Gastroesophageal sphincter (tissue), 3 donors: ENCODE data around the gene DNAI1.

Source experiments
- CTCF ChIP-seq, 4 experiments: fragments of 200-600 bp in 2 of 4; fragments of 450-650 bp in 2 of 4; sonication (generic) in 1 of 4; IDR thresholded peaks; one replicate each; pipeline ENCODE4 v1.5.1; 2017 to 2019; ENCODE audit warnings: antibody characterized with exemption in 4 of 4, mild to moderate bottlenecking in 2 of 4, moderate library complexity in 2 of 4
- EP300 ChIP-seq: sonication (generic); formaldehyde crosslinking; IDR thresholded peaks from one replicate; pipeline ENCODE4 v1.6.1; 2017; ENCODE audit warnings: antibody characterized with exemption, mild to moderate bottlenecking
- POLR2AphosphoS5 ChIP-seq: sonication (generic); formaldehyde crosslinking; IDR thresholded peaks from one replicate; pipeline ENCODE4 v1.6.1; 2017; ENCODE audit warnings: antibody characterized with exemption

DNA sequence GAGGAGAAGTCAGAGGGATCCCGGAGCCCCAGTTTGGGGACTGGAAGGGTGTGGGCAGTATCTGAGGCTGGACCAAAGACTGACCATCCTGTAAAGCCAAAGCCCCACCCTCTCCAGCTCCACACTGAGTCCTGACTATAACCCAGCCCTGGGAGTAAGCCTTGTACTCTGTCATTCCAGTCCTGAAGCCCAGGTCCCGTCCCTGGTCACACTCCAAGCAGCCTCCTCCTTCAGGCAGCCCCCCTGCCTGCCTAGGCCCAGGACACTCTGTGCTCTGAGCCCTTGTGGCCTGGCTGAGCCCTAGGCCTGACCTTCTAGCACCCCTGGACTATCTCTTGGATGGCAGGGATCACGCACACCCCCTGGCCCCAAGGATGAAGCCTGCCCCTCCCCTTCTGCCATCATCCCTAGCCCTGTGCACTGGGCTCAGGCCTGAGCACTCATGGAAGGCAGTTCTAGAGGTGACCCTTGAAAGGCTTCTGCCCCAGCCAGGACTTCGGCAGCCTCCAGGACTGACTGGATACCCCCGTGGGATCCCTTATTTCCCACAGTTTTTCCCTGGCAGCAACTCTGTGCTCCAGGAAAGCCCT, 92.2 kb downstream of the DNAI1 start:
- no peak for TF ChIP-seq CTCF (IDR thresholded peaks at IDR 0.05)
- no peak for TF ChIP-seq POLR2AphosphoS5
- no peak for TF ChIP-seq EP300
